KMS-11 (cell line): ENCODE measurements around the gene CORO1C.
"Not testable (repeated sequence)": the region's sequence is repeated elsewhere in the genome, so short reads cannot be mapped to it uniquely, and the experiment has no call there.

Experiments used
- H2AFZ ChIP-seq: fragments of 200-600 bp; sonication (generic); 2 replicates; pipeline ENCODE4 v1.6.1; 2016; ENCODE audit warnings: antibody characterized with exemption, mixed run types, low read depth
- H3K27ac ChIP-seq: fragments of 200-600 bp; sonication (generic); 2 replicates; pipeline ENCODE4 v1.6.1; 2016; ENCODE audit warnings: mild to moderate bottlenecking, mixed run types
- H3K27me3 ChIP-seq: fragments of 200-600 bp; sonication (generic); 2 replicates; pipeline ENCODE4 v1.6.1; 2017; ENCODE audit warnings: mild to moderate bottlenecking, low read depth, mixed run types, moderate library complexity; ENCODE audit not compliant: insufficient read depth
- H3K36me3 ChIP-seq: fragments of 200-600 bp; sonication (generic); 2 replicates; pipeline ENCODE4 v1.6.1; 2017; ENCODE audit warnings: mild to moderate bottlenecking, mixed run types; ENCODE audit not compliant: insufficient read depth
- H3K4me1 ChIP-seq: fragments of 200-600 bp; sonication (generic); 2 replicates; pipeline ENCODE4 v1.6.1; 2016; ENCODE audit warnings: mild to moderate bottlenecking, low read depth, mixed run types; ENCODE audit not compliant: poor library complexity, severe bottlenecking
- H3K4me2 ChIP-seq: fragments of 200-600 bp; sonication (generic); 2 replicates; pipeline ENCODE4 v1.7.0; 2016; ENCODE audit warnings: mild to moderate bottlenecking, mixed run types
- H3K4me3 ChIP-seq: fragments of 200-600 bp; sonication (generic); IDR thresholded peaks from 2 replicates; pipeline ENCODE4 v1.6.1; 2017; ENCODE audit warnings: low read depth, low read length, mixed read lengths; ENCODE audit not compliant: insufficient read depth
- H3K79me2 ChIP-seq: fragments of 200-600 bp; sonication (generic); 2 replicates; pipeline ENCODE4 v1.6.1; 2016; ENCODE audit warnings: low read depth, mixed run types; ENCODE audit not compliant: insufficient read depth
- H3K9ac ChIP-seq: fragments of 200-600 bp; sonication (generic); 2 replicates; pipeline ENCODE4 v1.6.1; 2016; ENCODE audit warnings: mild to moderate bottlenecking, mixed run types
- H4K20me1 ChIP-seq: fragments of 200-600 bp; sonication (generic); 2 replicates; pipeline ENCODE4 v1.6.1; 2016; ENCODE audit warnings: mild to moderate bottlenecking, mixed run types; ENCODE audit not compliant: insufficient read depth
- CTCF ChIP-seq: fragments of 200-600 bp; sonication (generic); conservative IDR thresholded peaks from 2 replicates; pipeline ENCODE4 v1.6.1; 2017; ENCODE audit warnings: low read depth, mild to moderate bottlenecking, antibody characterized with exemption, low read length, moderate library complexity, mixed read lengths

Gene CORO1C

DNA sequence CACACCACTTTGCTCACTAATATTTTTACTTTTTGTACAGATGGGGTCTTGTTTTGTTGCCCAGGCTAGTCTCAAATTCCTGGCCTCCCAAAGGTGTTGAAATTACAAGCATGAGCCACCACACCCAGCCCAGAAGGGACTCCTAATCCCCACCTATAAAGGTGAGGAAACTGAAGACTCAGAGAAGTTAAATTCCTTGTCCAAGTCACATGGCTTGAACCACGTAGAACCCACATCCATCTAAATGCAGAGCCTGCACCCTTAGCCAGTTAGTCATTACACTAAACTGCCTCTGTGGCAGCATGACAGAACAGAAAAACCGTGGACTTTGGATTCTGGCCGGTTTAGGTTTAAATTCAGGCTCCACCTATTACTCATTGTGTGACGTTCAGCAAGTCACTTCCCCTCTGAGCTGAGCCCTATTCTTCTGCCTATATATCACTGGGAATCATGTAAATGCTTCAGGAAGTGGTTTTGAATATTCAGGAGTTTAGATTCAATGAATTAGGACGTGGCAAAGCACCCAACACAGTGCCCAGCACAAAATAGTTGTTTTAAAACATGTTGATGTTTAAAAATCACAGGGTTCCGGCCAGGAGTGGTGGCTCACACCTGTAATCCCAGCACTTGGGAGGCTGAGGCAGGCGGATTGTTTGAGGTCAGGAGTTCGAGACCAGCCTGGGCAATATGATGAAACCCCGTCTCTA, 3.0 kb upstream of the CORO1C start:
- no peak overlapping the region for H3K4me3 ChIP-seq
- no peak overlapping the region for H2AFZ ChIP-seq
- H3K9ac ChIP-seq = no peak overlapping the region
- TF ChIP-seq CTCF = no peak
- H3K4me2 ChIP-seq = no peak overlapping the region
- H3K36me3 ChIP-seq = no peaks in the 10 kb centered on the region
- H3K27me3 ChIP-seq = no peaks in the 10 kb centered on the region
- no peak overlapping the region for H3K27ac ChIP-seq
- no peaks in the 10 kb centered on the region for H4K20me1 ChIP-seq
- peaks cover 18% of the 10 kb centered on the region for H3K79me2 ChIP-seq
- peaks cover 6% of the 10 kb centered on the region for H3K4me1 ChIP-seq

GRCh38 chr12:108733230-108733531, 1.9 kb upstream of the CORO1C start:
- not testable (repeated sequence) for H3K27me3 ChIP-seq, H3K9ac ChIP-seq, H3K27ac ChIP-seq, H3K4me3 ChIP-seq, H4K20me1 ChIP-seq, H3K36me3 ChIP-seq, H2AFZ ChIP-seq, H3K4me2 ChIP-seq
- H3K79me2 ChIP-seq = peaks cover 30% of the 10 kb centered on the region
- peaks cover 17% of the 10 kb centered on the region for H3K4me1 ChIP-seq

GRCh38 chr12:108732489-108733229, 1.3 kb upstream of the CORO1C start:
- H3K27me3 ChIP-seq = no peaks in the 10 kb centered on the region
- peaks cover 23% of the 10 kb centered on the region for H3K4me1 ChIP-seq
- no peak for TF ChIP-seq CTCF
- H3K9ac ChIP-seq = no peak overlapping the region
- no peak overlapping the region for H3K4me3 ChIP-seq
- H3K27ac ChIP-seq = no peak overlapping the region
- H3K4me2 ChIP-seq = peak overlapping the region; percentile 48
- H2AFZ ChIP-seq = peak overlapping the region; percentile 54; the same call in 1 of the 2 replicates
- H3K79me2 ChIP-seq = peaks cover 35% of the 10 kb centered on the region
- H4K20me1 ChIP-seq = no peaks in the 10 kb centered on the region
- H3K36me3 ChIP-seq = no peaks in the 10 kb centered on the region

- H2AFZ ChIP-seq = peak overlapping the region; percentile 54; the same call in 1 of the 2 replicates
- H4K20me1 ChIP-seq = no peaks in the 10 kb centered on the region
- H3K36me3 ChIP-seq = no peaks in the 10 kb centered on the region
- H3K4me3 ChIP-seq = no peak overlapping the region
- H3K9ac ChIP-seq = no peak overlapping the region
- peaks cover 30% of the 10 kb centered on the region for H3K4me1 ChIP-seq
- H3K27ac ChIP-seq = peak overlapping the region; percentile 53
- no peaks in the 10 kb centered on the region for H3K27me3 ChIP-seq
- H3K79me2 ChIP-seq = peaks cover 42% of the 10 kb centered on the region
- TF ChIP-seq CTCF = no peak; the same call in 1 of the 2 replicates
- H3K4me2 ChIP-seq = peak overlapping the region; percentile 48
These were observed 646 bp upstream of the CORO1C start for GRCh38 chr12:108731866-108732461.
